ENCODE measurements around the gene ANKRD44.

GRCh38 chr2:196968516-196968915, 342.1 kb downstream of the ANKRD44 start:
- TF ChIP-seq CTCF (IDR thresholded peaks at IDR 0.05; ENCODE audit: low read depth, low read length, poor library complexity, severe bottlenecking), result no peak
- TF ChIP-seq EZH2phosphoT487 (IDR thresholded peaks at IDR 0.05; ENCODE audit: borderline replicate concordance, low read length), result no peak

Data from DOHH2 (cell line).